Esophagus squamous epithelium (tissue), 4 donors: ENCODE measurements around the gene TRERF1.
A peak's percentile ranks its signal among the peaks of the same experiment; 100 is the strongest.

Experiments used
- POLR2A ChIP-seq, 4 donors: fragments of 450-650 bp; IDR thresholded peaks; one replicate each; pipeline ENCODE4 v1.6.1; 2017; ENCODE audit warnings: antibody characterized with exemption in 4 of 4, mild to moderate bottlenecking in 4 of 4, moderate library complexity in 3 of 4
- TF ChIP-seq, protein P1 (sequence below), 6 experiments: fragments of 450-650 bp in 4 of 6; fragments of 200-600 bp in 2 of 6; sonication (generic) in 2 of 6; IDR thresholded peaks; one replicate each; pipeline ENCODE4 v1.5.1; 2016 to 2019; ENCODE audit warnings: antibody characterized with exemption in 6 of 6, mild to moderate bottlenecking in 4 of 6, moderate library complexity in 4 of 6

- TF ChIP-seq, protein P1, sequence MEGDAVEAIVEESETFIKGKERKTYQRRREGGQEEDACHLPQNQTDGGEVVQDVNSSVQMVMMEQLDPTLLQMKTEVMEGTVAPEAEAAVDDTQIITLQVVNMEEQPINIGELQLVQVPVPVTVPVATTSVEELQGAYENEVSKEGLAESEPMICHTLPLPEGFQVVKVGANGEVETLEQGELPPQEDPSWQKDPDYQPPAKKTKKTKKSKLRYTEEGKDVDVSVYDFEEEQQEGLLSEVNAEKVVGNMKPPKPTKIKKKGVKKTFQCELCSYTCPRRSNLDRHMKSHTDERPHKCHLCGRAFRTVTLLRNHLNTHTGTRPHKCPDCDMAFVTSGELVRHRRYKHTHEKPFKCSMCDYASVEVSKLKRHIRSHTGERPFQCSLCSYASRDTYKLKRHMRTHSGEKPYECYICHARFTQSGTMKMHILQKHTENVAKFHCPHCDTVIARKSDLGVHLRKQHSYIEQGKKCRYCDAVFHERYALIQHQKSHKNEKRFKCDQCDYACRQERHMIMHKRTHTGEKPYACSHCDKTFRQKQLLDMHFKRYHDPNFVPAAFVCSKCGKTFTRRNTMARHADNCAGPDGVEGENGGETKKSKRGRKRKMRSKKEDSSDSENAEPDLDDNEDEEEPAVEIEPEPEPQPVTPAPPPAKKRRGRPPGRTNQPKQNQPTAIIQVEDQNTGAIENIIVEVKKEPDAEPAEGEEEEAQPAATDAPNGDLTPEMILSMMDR (IDR thresholded peaks at IDR 0.05), result no peak
- peak in 1 of 4 donors; percentile 18 for TF ChIP-seq POLR2A (IDR thresholded peaks at IDR 0.05)
These were observed 71.3 kb downstream of the TRERF1 start for GRCh38 chr6:42380228-42380979.
